ENCODE data around the gene SLX4IP.

The SLX4IP gene

DNA sequence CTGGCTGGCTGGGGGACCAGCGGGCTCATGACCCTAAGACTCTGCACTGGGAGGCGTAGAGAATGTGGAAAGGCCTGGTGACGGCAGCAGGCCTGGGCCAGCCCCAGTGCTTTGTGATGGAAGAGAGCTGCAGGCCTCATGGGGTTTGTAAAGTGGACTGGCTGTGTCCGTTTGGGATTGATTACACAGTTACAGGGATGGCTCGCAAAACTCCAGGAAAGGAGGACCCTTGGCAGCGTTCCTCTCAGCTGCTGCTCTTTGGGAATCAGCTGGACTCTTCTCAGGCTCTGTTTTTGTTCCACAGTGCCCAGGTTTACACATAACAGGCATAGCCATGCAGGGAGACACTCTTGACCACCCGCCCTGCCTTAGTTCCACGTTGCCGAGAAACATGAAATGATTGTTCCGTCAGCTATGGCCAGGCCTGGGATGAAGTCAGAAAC is 89.0 kb downstream of the SLX4IP start:
- no peak for DNase-seq

DNA sequence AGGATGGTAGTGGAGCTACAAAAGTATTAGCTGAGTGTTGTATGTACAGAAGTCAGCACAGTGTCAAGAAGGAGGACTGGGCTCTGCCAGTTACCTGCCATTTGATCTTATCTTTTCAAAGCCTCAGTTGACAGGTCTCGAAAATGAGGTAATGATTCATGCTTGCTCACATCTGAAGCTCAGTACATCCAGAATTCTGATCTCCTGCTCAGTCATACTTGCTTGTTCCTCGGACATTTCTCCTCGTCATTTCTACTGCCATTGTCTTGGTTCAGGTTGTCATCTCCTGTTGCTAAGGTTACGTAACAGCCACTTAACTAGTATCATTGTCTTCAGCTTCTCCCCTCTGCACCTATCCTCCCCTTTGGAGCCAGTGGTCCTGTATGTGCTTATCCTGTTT is 89.5 kb downstream of the SLX4IP start:
- no peak for DNase-seq

DNA sequence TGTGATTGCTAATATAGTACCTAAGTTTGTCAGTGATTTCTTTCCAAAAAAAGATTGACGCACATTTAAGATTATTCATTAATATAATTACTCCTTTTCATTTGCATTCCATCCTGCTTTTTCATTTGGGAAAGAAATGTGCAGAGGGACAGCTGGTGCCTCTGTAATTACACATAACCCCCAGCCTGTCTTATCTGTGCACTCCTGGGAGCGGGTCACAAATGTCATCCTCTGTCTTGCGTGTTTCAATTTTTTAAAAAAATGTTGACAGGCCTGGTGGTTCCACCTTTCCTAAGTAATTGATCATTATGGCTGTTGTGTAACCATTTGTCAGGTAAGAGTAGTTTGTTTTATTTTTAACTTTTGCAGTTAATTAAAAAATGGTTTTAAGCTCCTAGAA is 92.7 kb downstream of the SLX4IP start:
- no peak for DNase-seq

DNA sequence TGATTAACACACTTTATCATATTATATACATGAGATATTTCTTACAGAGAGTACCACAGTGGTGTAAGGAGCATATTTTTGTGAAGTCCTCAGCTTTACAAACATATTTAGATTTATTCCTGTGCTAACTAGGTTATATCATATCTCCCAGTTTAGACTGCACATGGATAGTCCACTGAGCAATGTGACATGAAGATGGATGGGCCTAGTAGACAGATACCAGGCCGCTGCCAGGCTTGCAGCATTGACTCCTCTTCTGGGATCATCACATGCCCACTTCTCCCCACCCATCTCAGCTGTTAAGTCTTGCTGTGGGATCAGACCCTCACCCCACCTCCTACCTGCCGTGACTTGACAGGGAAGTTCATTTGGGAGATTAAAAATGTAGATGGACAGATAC is 95.8 kb downstream of the SLX4IP start:
- DNase-seq = no peak

DNA sequence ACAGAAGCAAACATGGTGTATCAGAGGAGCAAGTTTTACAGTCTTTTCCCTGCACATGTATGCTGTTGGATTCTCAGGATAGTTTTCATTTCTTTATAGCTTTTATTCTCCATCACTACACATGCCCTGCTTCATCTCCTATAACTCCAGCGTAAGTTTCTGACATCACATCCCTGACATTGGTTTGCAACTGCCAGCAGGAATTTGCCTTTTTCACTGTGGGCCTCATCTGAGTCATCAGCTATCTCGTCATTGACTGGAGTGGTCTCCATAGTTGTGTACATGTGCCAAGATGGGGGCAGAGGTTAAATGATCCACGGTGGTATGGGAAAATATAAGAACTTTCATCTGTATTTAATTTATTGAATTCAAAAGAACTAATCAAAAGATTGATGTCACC is 96.7 kb downstream of the SLX4IP start:
- DNase-seq = no peak

DNA sequence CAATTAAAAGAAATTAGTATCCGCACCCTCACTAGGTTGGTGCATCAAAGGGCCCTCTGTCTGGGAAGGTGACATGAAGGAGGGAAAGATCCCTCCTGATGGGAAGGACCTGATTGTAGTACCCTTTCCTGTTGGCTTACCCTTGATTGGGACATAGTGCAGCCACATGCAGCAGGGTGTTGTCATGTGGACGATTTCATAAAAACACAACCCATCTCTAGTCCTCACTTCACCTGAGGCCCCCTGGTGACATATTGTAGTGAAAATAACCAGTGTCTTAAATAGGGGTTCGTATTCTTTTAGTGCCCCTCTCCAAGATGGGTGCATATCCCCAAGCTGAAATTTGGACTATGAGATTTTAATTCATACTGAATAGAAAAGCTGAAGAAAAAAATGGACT is 97.3 kb downstream of the SLX4IP start:
- no peak for DNase-seq

DNA sequence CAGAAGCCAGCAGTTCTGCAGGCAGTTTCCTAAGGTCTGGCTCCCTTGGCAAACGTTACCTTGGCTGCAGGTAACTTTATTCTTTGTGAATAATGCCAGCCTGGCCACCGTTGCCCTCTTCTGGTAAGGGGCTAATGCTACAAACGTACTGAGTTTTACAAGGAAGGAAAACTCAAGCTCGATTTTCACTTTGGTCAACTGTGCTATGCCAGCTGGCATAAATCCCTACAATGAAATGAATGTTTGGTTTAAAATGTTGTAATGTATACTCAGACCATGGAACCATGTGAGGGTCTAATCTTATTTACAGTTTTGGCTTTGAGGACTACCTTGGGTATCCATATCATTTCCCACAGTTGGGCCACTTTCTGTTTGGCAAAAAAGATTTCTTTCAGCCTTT is 101.4 kb downstream of the SLX4IP start:
- DNase-seq = peak in 1 of 2 experiments; percentile 37

DNA sequence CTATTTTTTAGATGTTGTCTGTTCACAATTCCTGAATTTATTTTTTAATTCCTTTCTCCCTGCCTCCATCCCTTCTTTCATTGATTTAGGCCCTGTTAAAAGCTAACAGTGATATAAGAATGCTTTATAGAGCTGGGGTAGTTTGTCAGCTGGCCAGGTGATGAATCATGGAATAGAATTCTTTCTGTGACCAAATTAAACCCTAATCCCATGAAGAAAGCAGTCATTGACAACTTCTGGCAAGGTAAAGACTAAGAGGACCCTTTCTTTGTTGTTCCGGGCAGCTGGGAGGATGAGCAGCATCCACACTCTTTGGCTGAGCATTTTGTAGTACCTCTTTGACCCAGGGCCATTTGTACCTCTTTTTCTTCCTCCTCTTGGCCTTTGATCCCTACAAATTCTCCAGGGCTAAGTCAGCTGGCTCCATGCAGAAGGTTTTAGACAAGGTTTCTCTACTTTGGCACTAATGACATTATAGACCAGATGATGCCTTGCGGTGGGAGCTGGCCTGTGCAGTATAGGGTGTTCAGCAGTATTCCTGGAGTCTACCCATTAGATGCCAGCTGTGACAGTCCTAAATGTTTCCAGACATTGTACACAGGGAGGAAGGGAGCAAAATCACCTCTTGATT is 102.9 kb downstream of the SLX4IP start:
- no peak for DNase-seq

DNA sequence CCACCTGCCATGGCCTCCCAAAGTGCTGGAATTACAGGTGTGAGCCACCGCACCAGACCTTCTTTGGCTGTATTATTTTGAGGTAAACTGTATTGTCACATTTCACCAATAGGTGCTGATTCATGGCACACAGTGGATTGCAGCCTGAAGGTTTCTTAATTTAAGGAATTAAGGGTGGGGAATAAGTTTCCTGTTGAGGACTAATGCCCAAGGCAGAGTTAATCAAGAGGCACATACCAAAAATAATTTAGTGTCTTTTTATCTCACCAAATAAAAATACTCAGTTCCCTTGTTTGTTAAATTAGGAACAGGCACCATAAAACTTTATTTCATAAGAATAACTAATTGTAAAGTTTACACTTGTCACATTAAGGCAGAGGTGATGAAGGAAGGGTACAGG is 103.7 kb downstream of the SLX4IP start:
- DNase-seq = no peak

DNA sequence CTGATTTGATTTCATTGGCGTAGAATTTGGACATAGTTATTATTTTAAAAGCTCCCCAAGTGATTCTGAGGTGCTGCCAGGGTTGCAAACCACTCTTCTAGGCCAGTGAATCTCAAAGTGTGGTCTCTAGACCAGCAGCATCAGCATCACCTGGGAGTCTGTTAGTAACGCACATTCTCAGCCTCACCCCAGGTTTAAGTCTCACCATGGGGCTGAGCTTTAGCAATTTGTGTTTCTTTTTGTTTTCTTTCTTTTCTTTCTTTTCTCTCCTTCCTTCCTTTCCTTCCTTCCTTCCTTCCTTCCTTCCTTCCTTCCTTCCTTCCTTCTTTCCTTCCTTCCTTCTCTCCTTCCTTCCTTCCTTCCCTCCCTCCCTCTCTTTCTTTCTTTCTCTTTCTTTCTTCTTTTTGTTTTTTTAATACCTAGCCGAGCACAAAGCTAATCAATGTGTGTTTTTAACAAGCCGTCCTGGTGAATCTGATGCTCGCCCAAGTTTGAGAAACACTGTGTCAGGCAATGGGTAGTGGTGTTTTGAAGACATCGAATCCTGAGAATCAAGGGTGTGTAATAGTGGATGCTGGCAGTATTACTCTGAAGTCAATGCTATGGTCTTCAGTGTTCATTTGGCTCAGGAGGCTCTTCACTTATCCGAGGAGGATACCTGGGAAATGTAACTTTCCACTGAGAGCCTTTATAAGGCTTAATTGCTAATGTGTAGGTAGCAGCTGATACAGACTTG is 104.9 kb downstream of the SLX4IP start:
- no peak for DNase-seq

DNA sequence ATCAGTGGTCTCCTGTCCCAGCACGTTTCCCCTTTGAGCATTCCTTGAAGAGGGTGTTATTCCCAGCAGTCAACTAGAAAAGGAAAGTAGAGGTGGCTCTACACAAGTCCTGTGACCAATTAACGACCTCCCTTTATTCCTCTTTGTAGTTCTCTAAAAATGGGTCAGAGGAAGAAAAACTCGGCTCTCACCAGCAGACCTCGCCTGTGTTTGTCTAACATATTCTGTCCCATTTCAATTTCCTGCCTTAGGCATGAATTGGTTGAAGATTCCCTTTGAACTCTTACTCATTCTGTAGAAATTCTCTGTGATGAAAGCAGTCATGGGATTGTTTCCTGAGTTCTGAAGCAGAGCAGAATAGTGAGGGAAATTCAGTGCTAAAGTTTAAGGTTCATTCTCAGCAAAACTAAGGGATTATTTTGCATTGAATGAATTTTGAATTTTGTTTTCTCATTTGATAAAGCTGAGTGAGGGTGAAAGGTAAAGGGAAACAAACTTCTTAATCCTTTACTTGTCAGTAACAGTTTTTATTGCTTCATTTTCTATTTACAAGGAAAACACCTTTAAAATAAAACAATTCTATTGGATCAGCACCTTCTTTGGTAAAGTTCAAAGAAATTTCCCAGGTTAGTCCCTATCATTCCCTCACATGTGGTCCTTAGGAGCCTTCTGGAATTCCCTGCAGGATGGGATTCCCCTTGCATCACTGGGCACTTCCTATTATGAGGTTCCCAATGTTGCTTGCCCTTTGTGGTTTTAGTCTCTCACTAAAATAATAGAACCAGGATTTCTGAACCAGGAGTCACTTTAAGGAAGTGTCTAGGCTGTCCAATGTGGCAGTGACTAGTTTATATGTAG is 105.8 kb downstream of the SLX4IP start:
- DNase-seq = no peak

DNA sequence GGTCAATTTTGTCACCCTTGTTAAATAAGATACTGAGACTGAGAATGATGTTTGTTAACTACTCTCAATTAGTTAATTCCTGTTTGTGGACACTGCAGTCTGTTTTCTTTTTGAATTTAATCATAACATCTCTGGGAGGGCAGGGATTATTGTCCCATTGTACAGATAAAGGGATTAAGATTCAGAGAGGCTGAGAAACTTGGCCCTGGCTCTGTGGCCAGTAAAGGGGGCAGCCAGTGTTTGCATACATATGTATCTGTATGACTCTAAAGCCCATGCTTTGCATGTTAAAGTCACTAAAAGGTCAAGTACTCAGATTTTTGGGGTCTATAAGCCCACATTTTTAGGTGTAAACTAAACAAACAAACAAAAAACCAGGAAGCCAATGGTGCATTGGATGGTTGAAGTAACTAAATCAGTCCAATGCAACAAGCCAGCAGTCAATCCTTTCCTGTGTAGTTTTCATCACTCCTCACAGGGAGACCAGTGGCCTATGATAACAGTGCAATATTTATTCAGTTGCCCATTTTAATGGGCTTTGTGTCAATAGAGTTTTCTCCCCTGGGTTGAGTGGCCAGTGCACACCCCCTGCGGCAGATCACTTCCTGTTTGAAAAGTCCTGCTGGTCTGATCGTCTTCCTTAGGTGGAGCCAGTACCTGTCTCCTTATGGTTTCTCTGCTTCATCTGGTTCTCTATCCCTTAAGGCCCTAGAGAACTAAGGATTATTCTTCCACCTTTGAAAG is 106.7 kb downstream of the SLX4IP start:
- no peak for DNase-seq

DNA sequence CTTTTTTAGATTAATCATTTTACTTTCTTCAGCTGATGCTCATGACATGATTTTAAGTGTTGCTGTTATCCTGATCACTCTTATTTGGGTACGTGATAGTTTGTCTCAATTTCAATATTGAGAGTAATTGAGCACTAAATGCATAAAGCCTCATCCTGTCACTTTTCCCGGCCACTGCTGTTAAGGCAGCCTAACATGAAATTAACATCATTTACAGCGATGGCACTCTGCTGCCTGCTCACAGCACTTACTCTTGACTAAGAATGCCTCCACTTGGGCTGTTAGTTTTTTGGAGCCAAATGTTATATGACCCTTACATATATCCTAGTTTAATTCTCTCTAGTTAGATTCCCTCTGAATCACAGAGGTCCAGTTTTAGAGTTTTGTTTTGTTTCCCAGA is 107.3 kb downstream of the SLX4IP start:
- DNase-seq = no peak

DNA sequence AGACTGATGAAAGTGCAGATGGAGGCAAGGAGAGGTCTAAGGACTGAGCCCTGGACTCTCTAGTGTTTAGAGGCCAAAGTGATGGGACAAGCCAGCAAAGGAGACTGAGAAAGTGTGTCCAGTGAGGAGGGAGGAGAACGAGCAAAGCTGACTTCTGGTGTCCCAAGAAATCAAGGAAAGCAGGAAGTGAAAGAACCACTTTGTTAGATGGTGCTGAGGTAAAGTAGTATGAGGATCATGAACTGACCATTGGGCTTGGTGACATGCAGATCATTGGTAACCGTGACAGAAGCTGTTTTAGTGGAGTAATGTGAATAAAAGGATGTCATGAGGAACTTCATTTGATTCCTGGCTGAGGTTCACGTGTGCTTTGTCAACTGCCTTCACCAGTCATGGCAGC is 108.4 kb downstream of the SLX4IP start:
- DNase-seq = no peak

DNA sequence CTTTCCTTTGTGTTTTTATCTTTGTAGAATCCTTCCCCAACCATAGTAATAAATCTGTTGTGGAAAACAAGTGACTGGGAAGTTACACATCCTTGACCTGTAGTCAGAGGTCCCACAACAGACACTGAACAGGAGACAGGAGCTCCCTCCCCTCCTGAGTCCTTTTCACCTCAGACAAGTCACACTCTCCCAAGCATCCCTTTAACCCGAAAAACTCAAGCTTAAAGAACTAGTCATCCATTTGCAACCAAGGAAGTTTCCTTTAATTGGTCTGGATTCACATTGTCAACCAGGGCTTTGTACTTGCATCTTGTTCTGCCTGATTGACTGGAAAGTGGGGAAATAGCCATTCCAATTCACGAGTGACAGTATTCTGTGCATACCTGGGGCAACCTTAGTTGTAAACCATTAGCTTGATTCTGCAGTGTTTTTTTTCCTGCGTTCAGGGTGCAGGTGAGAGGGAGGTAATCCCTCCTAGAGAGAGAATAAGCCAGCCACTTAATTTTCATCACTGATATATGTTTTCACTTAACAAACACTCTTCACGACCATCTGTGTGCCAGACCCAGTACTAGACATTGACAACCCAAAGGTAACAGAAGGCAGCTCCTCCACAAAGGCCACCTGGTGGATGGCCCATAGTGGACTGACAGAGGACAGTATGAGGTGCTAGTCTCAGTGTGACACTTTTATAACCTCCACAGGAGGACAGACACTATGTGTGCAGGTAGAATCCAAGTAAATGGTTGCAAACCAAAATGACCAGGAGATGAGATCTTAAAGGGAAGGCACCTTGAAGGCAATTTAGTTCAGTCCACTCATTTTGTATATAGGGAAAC is 112.4 kb downstream of the SLX4IP start:
- DNase-seq = no peak

DNA sequence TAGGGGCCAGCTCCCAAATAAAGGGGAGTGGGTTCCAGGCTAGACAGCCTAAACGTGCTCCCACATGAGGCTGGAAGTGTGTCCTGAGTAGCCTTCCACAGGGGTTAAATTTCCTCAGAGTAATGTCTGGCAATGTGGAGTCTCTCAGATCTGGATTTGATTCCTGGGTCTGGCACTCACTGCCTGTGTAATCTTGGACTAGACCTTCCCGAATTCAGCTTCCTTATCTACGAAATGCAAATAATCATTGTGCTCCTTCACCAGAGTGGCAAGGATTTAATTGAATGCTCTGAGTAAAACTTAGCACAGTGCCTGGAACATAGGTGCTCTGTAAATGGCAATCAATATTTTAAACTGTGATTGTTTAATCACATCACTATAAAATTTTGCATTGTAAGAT is 114.4 kb downstream of the SLX4IP start:
- DNase-seq = no peak

DNA sequence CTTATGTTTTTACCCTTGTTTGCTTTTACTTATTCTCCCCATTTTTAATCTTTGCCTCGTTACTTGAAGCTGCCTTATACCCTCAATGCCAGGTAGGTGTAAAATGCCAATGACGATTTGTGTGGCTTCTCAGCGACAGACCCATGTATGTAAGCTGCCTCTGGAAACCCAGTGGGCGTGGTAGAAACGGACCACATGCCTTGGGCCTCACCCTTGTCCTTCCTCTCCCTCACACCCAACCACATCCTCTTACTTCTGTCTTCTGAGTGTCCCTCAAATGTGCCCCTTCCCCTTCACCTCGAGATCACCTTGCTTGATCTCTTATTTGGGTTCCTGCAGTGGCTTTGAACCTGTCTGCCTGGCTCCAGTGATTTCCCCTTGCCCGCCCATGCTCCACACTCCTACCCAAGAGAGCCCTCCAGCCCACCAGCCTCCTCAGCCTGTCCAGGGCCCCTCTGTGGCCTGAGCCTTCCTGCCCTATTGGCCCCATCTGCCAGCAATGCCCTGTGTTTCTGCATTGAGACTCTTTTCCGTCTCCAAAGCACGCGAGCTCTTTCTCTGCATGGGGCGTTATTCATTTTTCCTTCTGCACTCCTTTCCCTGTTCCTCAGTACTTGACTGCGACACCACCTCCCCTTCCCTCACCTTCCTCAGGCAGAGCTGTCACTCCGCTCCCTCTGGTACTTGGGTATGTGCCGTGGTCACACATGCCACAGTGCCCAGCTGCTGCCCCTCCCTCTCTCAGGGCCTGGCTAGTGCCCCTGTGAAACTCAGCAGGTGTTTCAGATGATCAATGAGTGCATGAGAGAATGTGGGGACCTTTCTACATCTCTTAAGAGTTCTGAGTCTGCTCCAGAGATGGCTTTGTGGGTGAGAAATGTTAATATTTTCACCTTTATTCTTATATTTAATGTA is 115.4 kb downstream of the SLX4IP start:
- no peak for DNase-seq

DNA sequence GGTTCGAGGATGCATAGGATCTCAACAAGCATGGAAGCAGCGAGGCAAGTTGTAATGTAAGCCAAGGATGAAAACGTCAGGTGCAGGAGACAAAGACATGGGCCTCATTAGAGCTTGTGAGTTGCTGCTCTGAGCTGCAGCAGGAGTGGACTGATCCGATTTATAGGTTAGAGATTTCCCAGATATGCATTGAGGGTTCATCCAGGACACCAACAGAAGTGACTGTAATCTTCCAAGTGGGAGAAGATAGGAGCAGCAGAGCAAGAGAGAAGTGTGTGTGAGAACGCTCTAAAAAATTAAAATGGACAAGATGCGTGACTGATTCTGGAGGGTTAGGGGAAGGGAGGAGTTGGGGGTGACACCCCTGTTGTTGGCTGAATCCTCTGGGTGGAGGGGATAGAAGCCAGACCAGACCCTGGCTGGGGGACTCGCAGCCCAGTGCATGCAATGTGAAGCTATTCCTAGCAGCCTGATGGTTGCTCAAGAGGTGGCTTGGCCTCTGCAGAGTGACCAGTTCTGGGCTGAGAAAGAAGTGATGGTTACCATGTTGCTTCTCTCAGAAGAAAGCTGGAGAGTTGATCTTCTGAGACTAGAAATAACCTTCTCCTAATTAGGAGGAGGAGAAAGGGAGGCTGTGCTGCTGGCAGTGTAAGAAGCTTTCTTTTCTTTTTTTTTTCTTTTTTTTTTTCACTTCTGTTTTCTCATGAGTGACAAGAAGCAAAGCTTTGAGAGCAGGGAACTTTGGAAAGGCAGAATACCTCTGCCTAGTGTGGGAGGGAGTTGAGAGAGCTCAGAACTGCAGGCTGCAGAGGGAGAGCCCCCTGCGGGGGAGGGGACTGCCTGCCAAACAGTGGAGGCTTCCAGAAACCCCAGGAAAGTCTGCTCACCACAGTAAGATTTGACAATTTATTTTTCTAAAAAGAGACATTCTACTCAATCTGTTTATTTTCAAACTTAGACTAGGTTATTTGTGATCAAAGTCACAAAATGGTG is 116.9 kb downstream of the SLX4IP start:
- peak in 1 of 2 experiments; percentile 35 for DNase-seq

DNA sequence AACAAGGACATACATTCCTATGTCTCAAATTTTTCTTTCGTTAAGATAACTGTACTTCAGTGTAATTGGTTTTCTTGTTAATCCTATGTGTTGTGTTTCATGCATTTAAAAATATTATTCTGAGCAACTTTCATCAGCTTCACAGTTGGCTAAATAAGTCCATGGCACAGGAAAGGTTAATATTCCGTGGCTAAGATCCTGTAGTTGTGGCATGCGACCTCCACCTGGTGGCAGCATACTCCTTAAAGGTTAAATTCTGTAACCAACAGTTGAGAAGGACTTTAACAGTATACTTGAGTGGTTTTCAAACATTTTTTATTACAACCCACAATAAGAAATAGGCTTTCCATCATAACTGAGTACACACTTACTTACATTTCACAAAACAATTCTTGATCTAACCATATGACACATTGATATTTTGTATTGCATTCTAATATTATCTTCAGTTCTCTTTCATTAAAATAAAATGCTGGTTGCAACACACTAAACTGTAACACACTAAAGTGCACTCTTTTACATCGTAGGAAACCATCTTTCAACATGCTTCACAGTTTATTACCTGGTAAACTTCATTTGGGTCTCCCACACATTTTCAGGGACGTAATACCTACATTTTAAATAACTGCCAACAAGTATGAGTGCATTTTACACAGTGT is 118.3 kb downstream of the SLX4IP start:
- DNase-seq = peak; percentile 59 to 61

Measured in activated T-cell treated with anti-CD3 and anti-CD28 coated beads, Interleukin-2, amount 50 U/mL, for 48 hours (primary cell).